ENCODE data around the gene KLHL3. TPM values are rescaled to one million over a fixed set of nuclear protein-coding genes. Genes with fewer than 3 reads are reported as not detected.

The KLHL3 gene
- total and polyA plus RNA-seq, 2 donors (not counting 3 experiments of a cell fraction or from before 2014, with no cell fraction given) = 8.8 to 13.6 TPM

GRCh38 chr5:137618476-137618875 is 117.4 kb downstream of the KLHL3 start:
- ChIA-PET CTCF (interaction anchor here (1.2 to 5.5 kb wide), 3 partner anchors 11 to 42 kb away, joined by 3 to 30 read pairs (median 4); no protein-coding TSS in a partner anchor), POLR2A (no interaction called here)
- Histone ChIP-seq H3K36me3 (ENCODE audit: control insufficient read depth in 2 of 2, extremely low read depth in 1 of 2, insufficient read depth in 2 of 2, low read length in 2 of 2) (peaks cover 0 to 22% of the 10 kb centered on the region in 2 experiments), H3K27me3 (ENCODE audit: control insufficient read depth in 2 of 2, insufficient read depth in 2 of 2, low read length in 2 of 2) (no peaks in the 10 kb centered on the region), H3K27ac (ENCODE audit: insufficient read depth, low read depth, low read length) (no peak overlapping the region), H3K4me2 (ENCODE audit: insufficient read depth, low read length) (no peak overlapping the region), H4K20me1 (replicated peaks; ENCODE audit: control insufficient read depth, extremely low read depth, insufficient read depth, low read length) (no peaks in the 10 kb centered on the region), H3K9me3 (replicated peaks; ENCODE audit: control insufficient read depth, insufficient read depth, low read length) (no peaks in the 10 kb centered on the region), H3K4me3 (replicated peaks in 1 of 3; ENCODE audit: insufficient read depth in 1 of 3, low read depth in 1 of 3, low read length in 3 of 3) (no peak overlapping the region), H3K9me1 (replicated peaks; ENCODE audit: control insufficient read depth, extremely low read depth, insufficient read depth, low read length) (no peaks in the 10 kb centered on the region), H3K4me1 (ENCODE audit: control insufficient read depth, extremely low read depth, insufficient read depth, low read length) (no peaks in the 10 kb centered on the region), H2AFZ (ENCODE audit: low read depth, low read length) (no peak overlapping the region), H3K9ac (replicated peaks; ENCODE audit: extremely low read depth, insufficient read depth, low read length) (no peak overlapping the region), H3K79me2 (ENCODE audit: control insufficient read depth, insufficient read depth, low read length) (no peaks in the 10 kb centered on the region)
- FAIRE-seq (no peak), DNase-seq (ENCODE audit: low read depth, low spot score) (no peak)
- TF ChIP-seq, protein P1, sequence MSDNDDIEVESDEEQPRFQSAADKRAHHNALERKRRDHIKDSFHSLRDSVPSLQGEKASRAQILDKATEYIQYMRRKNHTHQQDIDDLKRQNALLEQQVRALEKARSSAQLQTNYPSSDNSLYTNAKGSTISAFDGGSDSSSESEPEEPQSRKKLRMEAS (IDR thresholded peaks at IDR 0.05; ENCODE audit: insufficient read depth, insufficient read length) = no peak
- TF ChIP-seq FOS (IDR thresholded peaks at IDR 0.05; ENCODE audit: borderline replicate concordance, insufficient read depth, low read length) (no peak), GATA2 (IDR thresholded peaks at IDR 0.05; ENCODE audit: insufficient read depth, insufficient read length, low read depth, low read length) (no peak), POLR2AphosphoS5 (IDR thresholded peaks at IDR 0.05; ENCODE audit: insufficient read depth, low read depth, low read length) (no peak), MYC (IDR thresholded peaks at IDR 0.05; ENCODE audit: low read depth, low read length) (no peak), JUN (IDR thresholded peaks at IDR 0.05; ENCODE audit: borderline replicate concordance, insufficient read depth, insufficient read length, low read depth) (no peak), EZH2 (IDR thresholded peaks at IDR 0.05; ENCODE audit: borderline replicate concordance, low read depth, low read length, severe bottlenecking) (no peak), POLR2A (IDR thresholded peaks at IDR 0.05; ENCODE audit: low read depth, low read length) (no peak), CTCF (IDR thresholded peaks at IDR 0.05; ENCODE audit: extremely low read depth in 1 of 2, insufficient read depth in 1 of 2, low read depth in 1 of 2, low read length in 2 of 2) (no peak)
- dilution Hi-C loops (cut with MboI; ENCODE audit: extremely low pct_ligation_motif_present, low sequenced_read_pairs) (no loop called here), intact Hi-C loops (cut with micrococcal nuclease) (no loop called here)
- no TSS peak for BruUV-seq (replicated peaks)

Data from endothelial cell of umbilical vein (primary cell).